HG03571 (cell line): ENCODE measurements around the gene ABI2.
"Not testable (repeated sequence)": the region's sequence is repeated elsewhere in the genome, so short reads cannot be mapped to it uniquely, and the experiment has no call there.

Source experiments
- ATAC-seq: cut with Tn5 transposase; IDR thresholded peaks from one replicate; pipeline ENCODE4 v1.9.1; 2021; ENCODE audit not compliant: unreplicated experiment

Gene ABI2

DNA sequence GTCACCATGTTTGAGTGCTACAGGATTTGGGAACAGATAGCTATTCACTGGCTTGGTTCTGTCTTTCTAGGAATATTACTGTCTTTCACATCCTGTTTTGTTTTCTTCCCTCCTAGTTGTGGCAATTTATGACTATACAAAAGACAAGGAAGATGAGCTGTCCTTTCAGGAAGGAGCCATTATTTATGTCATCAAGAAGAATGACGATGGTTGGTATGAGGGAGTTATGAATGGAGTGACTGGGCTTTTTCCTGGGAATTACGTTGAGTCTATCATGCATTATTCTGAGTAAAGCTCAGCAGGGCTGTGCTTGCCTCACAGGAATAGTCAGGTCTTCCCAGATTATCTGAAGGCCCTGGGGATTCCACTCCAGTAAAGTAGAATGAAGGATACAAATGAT, 98.9 kb downstream of the ABI2 start:
- ATAC-seq = no peak

DNA sequence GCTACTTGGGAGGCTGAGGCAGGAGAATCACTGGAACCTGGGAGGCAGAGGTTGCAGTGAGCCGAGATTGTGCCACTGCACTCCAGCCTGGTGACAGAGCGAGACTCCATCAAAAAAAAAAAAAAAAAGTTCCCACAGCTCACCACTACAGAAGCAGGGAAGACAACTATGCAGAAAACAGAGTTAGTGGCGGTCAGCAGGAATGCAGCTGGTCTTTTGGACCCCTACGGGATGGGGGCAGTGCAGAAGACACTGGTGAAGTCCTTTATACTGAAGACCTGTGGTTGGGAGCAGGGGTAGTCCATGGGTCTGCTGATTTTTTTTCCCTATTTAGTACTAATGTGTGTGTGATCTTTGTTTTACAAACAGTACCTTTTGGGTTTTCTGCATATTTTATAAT, 101.4 kb downstream of the ABI2 start:
- not testable (repeated sequence) for ATAC-seq

- ATAC-seq = no peak
These were observed 103.4 kb downstream of the ABI2 start for GRCh38 chr2:203431391-203432185.

DNA sequence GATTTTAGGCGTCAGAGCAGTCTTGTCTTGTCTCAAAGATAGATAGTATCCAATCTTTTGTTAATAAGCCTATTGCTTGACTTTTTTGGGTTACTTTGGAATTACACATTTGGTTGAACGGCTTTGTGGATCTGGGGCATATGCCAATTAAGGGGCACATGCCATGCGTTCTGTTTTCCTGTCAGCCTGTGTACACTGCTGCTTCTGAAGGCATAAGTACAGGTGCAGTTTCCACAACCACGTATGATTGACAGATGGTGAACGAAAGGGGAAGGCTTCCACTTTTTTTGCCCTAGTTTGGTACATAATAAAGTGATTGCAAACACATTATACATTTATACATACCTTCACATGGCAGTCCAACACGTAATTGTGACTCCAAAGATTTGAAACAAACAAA, 104.6 kb downstream of the ABI2 start:
- no peak for ATAC-seq

- no peak for ATAC-seq
These were observed 108.3 kb downstream of the ABI2 start for GRCh38 chr2:203436496-203436895.

GRCh38 chr2:203437511-203437910, 109.3 kb downstream of the ABI2 start:
- ATAC-seq = no peak

DNA sequence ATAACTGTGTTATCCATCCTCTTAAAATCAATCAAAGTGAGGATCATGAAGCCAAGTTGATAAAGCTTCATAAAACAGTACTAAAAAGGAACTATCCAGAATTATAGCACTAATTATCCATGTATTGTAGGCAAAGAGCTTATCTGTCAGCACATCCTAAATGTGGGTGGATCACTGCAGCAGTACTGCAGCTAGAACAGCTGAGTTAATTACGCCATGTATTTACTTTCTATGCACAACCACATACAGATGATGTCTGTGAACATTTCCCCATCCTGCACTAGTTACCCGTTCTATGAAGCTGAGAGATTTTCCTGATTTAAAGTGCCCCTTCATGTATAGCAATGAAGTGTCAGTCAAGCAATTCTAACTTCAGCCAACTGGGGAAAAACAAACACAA, 110.3 kb downstream of the ABI2 start:
- no peak for ATAC-seq

DNA sequence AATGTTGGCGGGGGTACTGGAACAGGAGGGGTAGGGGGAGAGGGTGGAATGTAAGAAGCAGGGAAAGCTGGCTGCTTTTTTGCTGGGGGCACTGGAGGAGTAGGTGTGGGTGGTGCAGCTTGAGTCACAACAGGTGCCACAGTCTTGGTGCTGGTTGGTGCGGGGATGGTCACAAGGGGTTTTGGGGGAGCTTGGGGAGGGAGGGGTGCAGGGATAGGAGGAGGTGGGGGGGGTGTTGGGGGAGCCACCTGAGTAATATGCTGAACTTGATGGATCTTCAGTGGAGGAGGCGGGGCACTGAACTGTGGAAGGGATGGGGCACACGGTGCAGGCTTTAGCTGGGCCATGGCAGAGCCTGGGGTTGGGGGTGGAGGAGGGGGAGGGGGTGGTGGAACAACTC, 112.5 kb downstream of the ABI2 start:
- ATAC-seq = no peak

DNA sequence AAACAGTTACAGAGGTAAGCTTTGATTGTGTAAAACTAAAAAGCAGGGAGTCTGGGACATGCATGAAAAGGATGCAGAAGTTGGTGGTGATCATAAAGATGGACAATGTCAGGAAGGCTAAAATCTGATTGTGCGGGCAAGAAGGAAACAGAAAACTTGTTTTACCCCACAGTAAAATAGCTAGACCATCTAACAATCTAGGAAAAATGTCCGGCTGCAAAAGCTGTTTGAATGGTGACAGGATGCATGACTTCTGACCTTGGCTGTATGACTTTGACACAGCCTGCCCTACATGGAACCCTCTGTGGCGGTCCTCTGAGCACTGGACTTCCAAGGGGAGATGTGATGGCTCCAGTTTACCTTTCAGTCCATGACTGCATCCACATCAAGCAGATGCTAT, 113.3 kb downstream of the ABI2 start:
- ATAC-seq = no peak

DNA sequence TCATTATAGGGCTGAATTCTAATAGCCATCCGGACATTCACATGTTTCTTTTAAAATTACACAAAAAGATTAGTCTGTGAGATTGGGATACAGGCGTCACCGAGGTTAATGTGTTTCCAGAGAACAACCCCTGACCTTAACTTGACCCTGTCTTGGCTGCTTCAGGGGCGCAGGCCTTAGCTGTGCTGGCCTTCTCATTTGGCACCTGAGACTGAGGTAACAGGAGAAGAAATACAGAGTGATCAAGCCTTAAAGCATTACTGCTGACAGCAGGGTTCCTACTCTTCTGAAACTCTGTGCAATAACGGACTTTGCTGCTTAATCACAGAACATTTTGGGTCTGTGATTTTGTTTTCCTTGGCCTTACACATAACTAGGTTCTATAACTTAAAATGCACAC, 114.3 kb downstream of the ABI2 start:
- ATAC-seq = no peak

- no peak for ATAC-seq
These were observed 116.5 kb downstream of the ABI2 start for GRCh38 chr2:203444738-203445137.

GRCh38 chr2:203446071-203446481, 117.9 kb downstream of the ABI2 start:
- ATAC-seq = no peak

DNA sequence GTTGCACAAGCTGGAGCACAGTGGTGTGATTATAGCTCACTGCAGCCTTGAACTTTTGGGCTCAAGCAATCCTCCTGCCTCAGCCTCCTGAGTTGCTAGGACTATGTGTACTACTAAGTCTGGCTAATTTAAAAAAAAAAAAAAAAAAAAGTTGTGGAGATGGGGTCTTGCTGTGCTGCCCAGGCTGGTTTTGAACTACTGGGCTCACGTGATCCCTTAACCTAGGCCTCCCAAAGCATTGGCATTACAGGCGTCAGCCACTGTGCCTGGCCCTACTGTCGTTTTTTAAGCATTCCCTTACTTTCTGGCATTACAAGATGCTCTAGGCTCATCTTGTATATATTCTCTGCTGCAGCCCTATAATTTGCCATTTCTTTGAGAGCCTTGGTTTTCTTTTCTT, 118.6 kb downstream of the ABI2 start:
- ATAC-seq = no peak

- no peak for ATAC-seq
These were observed 122.4 kb downstream of the ABI2 start for GRCh38 chr2:203450561-203450960.

DNA sequence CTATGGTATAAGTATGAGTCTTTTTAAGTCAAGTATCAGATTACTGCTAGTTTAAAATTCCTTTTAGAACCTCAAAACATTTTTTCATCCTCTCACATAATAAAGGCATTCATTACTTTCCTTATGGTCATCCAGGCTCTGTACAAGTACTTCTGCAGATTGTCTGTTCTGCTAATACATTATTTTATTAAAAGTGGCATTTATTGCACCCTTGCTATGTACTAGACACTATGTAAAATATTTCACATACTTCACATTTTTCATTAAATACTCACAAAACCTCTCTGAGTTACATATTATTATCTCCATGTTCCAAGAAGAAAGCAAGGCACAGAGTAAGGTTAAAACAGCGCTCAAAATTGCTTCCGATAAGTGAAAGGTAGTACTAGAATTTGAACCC, 122.8 kb downstream of the ABI2 start:
- ATAC-seq = no peak

GRCh38 chr2:203451689-203452088, 123.5 kb downstream of the ABI2 start:
- ATAC-seq = no peak

DNA sequence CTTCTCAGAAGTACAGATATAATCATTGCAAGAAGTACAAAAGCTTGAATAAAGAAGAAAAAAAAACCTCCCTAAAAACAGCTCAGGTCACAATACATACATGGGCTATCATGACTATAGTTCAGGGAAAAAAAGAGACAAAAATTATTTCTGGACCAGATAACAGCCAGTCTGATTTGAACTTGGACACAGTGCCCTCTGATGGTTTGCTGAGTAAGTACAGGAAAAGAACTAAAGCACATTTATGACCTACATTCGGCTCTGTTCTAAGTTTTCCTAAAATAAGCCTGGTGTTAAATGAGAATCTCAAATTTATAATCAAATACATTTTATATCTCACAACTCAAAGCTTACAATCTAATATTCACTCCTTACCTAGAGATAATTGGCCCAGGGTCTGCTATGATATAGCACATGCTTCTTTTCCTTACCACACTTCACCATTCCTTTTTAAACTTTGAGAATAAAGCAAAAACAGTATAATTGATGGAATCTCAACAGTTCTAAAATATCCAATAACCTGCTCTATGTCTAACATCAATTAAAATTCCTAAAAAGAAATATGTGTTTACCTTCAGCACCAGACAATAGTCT, 125.8 kb downstream of the ABI2 start:
- ATAC-seq = no peak

DNA sequence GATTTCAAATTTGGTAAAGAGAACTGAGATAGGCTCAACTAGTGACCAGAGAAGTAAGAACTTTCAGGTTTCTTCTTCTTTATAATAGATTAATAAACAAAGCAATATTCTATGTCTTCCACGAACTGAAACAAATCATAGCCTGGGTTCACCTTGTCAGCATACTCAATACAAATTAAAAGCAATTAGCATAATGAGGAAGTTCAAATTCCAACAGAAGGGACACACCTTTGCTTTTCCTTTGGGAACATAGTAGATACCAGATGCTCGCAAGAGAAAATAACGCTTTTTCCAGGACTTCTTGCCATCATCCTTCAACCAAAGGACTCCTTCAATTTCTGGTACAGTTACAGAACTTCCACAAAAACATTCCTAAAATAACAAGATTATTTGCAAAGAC, 127.0 kb downstream of the ABI2 start:
- no peak for ATAC-seq

DNA sequence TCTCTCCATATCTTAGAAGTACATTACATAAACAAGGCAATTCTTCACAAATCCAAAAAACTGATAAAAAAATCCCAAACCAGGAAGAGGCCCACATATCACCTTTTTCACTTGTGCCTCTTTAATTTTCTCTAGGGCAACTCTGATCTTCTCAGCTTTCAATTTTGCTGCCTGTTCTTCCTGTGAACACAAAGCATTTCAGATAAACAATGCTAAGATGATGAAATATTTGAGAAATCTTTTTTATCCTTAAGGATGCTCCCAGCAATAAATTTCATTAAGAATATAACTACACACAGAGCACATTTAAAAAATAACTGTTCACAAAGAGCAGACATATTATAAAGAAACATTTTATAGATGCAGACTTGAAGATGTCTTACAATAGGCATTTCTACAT, 133.6 kb downstream of the ABI2 start:
- no peak for ATAC-seq

DNA sequence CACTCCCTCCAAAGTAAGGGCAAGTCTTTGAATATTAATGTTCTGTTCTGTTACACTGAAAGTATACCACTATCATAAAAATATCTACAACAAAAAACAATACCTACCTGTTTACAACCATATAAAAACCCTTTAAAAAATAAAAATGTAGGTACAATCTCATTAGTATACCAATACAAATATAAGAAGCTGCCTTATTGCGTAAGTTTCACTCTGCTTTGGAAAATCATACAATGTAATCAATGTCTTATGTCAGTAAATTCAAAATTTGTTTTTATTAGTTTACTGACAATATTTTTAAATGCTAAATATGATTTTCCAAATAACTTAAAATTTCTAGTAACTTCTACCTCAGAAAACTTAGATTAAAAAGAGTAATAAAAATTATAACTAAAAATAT, 134.1 kb downstream of the ABI2 start:
- no peak for ATAC-seq

DNA sequence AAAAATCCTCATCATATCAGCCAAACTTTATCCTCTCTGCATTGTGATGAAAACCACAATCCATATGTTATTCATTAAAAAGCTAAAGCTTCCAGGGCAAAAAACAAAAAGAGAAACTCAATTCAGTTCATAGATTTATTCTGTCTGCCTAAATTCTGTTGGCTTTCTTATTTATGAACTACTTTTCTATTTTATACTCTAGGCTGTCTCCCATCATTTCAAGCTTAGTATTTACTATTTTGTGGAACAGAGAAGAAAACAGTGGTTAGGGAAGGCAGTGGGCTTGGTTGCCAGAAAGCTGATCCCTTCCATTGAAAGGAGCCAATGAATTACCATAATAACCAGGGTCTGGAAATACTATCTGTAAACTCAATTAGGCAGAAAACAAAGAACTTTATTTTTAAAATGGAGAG, 135.1 kb downstream of the ABI2 start:
- ATAC-seq = no peak

DNA sequence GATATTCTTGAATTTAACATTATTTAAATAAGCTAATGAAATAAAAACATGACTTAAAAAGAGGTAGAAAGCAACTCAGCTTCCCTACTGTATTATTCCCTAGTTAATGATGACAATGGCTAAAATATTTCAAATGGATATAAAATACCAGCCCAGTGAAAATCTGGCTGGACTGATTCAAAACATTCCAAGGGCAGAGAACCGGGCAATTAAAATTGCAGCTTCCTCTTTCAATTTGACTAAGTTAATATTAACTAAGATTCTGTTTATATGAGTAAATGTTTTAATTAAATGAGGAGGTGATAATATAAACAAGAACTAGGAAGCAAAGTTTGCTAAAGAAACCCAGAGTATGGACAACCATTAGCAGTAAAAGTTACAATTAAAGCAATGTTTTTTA, 141.4 kb downstream of the ABI2 start:
- ATAC-seq = no peak

DNA sequence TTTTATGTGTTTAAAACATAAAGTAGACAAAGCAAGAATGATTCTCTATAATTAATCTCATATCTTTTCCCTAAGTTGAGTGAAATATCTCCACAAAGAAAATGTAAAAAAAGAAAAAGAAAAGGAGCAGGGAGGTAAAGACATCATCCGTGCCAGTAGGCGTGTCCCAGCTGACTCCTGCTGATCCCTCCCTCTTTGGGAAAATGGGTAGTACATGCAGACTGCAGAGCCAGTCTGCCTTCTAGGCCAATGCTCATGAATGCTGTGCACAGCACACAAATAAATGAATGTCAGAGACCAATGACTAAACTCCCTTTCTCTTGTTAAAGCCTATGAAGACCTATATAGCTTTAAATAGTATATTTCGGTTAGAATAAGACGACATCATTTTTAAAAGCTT, 142.2 kb downstream of the ABI2 start:
- no peak for ATAC-seq
